Measurements from ENCODE around the gene MORC4.

The MORC4 gene

GRCh38 chrX:106940068-106940467, 59.9 kb downstream of the MORC4 start:
- H3K36me3 Mint-ChIP-seq: peaks cover 3% of the 10 kb centered on the region
- no peak overlapping the region for H3K27ac Mint-ChIP-seq
- no peaks in the 10 kb centered on the region for H3K4me1 Mint-ChIP-seq
- no peaks in the 10 kb centered on the region for H3K9me3 Mint-ChIP-seq
- H3K27me3 Mint-ChIP-seq: no peaks in the 10 kb centered on the region
- CTCF ChIA-PET: no interaction called here
- no peak overlapping the region for H3K4me3 Mint-ChIP-seq
- no peak for DNase-seq

- Mint-ChIP-seq H3K4me1 (no peaks in the 10 kb centered on the region), H3K36me3 (peaks cover 3% of the 10 kb centered on the region), H3K27ac (no peak overlapping the region), H3K27me3 (no peaks in the 10 kb centered on the region), H3K9me3 (no peaks in the 10 kb centered on the region), H3K4me3 (no peak overlapping the region)
- CTCF ChIA-PET: no interaction called here
- no peak for DNase-seq
Observed at GRCh38 chrX:106939566-106939965, 60.4 kb downstream of the MORC4 start.

- H3K36me3 Mint-ChIP-seq: no peaks in the 10 kb centered on the region
- no peaks in the 10 kb centered on the region for H3K9me3 Mint-ChIP-seq
- H3K27me3 Mint-ChIP-seq: no peaks in the 10 kb centered on the region
- H3K27ac Mint-ChIP-seq: no peak overlapping the region
- no peak overlapping the region for H3K4me3 Mint-ChIP-seq
- CTCF ChIA-PET: no interaction called here
- H3K4me1 Mint-ChIP-seq: no peaks in the 10 kb centered on the region
- no peak for DNase-seq
Observed at GRCh38 chrX:106936246-106936645, 63.8 kb downstream of the MORC4 start.

GRCh38 chrX:106935175-106935574, 64.8 kb downstream of the MORC4 start:
- H3K27ac Mint-ChIP-seq: no peak overlapping the region
- no peaks in the 10 kb centered on the region for H3K4me1 Mint-ChIP-seq
- H3K36me3 Mint-ChIP-seq: no peaks in the 10 kb centered on the region
- no peak for DNase-seq
- no peaks in the 10 kb centered on the region for H3K9me3 Mint-ChIP-seq
- CTCF ChIA-PET: no interaction called here
- no peaks in the 10 kb centered on the region for H3K27me3 Mint-ChIP-seq
- H3K4me3 Mint-ChIP-seq: no peak overlapping the region

- Mint-ChIP-seq H3K27ac (no peak overlapping the region), H3K9me3 (no peaks in the 10 kb centered on the region), H3K4me3 (no peak overlapping the region), H3K4me1 (no peaks in the 10 kb centered on the region), H3K36me3 (no peaks in the 10 kb centered on the region), H3K27me3 (no peaks in the 10 kb centered on the region)
- CTCF ChIA-PET: interaction anchor here (0.6 kb wide), 1 partner anchor 36 kb away, joined by 3 read pairs; no protein-coding TSS in a partner anchor
- no peak for DNase-seq
Observed at GRCh38 chrX:106933538-106933961, 66.5 kb downstream of the MORC4 start.

- Mint-ChIP-seq H3K36me3 (no peaks in the 10 kb centered on the region), H3K4me1 (no peaks in the 10 kb centered on the region), H3K9me3 (no peaks in the 10 kb centered on the region), H3K4me3 (no peak overlapping the region), H3K27ac (no peak overlapping the region), H3K27me3 (no peaks in the 10 kb centered on the region)
- no peak for DNase-seq
- CTCF ChIA-PET: interaction anchor here (0.6 kb wide), 1 partner anchor 36 kb away, joined by 3 read pairs; no protein-coding TSS in a partner anchor
Observed at GRCh38 chrX:106932960-106933537, 67.0 kb downstream of the MORC4 start.

- Mint-ChIP-seq H3K4me1 (no peaks in the 10 kb centered on the region), H3K36me3 (no peaks in the 10 kb centered on the region), H3K27ac (no peak overlapping the region), H3K27me3 (no peaks in the 10 kb centered on the region), H3K9me3 (no peaks in the 10 kb centered on the region), H3K4me3 (no peak overlapping the region)
- CTCF ChIA-PET: no interaction called here
- DNase-seq: no peak
Observed at GRCh38 chrX:106932492-106932923, 67.5 kb downstream of the MORC4 start.

- no peaks in the 10 kb centered on the region for H3K4me1 Mint-ChIP-seq
- H3K27me3 Mint-ChIP-seq: no peaks in the 10 kb centered on the region
- DNase-seq: no peak
- H3K4me3 Mint-ChIP-seq: no peak overlapping the region
- no peak overlapping the region for H3K27ac Mint-ChIP-seq
- CTCF ChIA-PET: no interaction called here
- no peaks in the 10 kb centered on the region for H3K36me3 Mint-ChIP-seq
- no peaks in the 10 kb centered on the region for H3K9me3 Mint-ChIP-seq
Observed at GRCh38 chrX:106931831-106932491, 68.1 kb downstream of the MORC4 start.

- Mint-ChIP-seq H3K4me1 (no peaks in the 10 kb centered on the region), H3K4me3 (no peak overlapping the region), H3K9me3 (no peaks in the 10 kb centered on the region), H3K27ac (no peak overlapping the region), H3K36me3 (no peaks in the 10 kb centered on the region), H3K27me3 (no peaks in the 10 kb centered on the region)
- no peak for DNase-seq
- CTCF ChIA-PET: no interaction called here
Observed at GRCh38 chrX:106928227-106928626, 71.8 kb downstream of the MORC4 start.

- peak overlapping the region; percentile 58 for H3K27ac Mint-ChIP-seq
- no peaks in the 10 kb centered on the region for H3K4me1 Mint-ChIP-seq
- no peaks in the 10 kb centered on the region for H3K9me3 Mint-ChIP-seq
- no peak overlapping the region for H3K4me3 Mint-ChIP-seq
- no peak for DNase-seq
- H3K36me3 Mint-ChIP-seq: no peaks in the 10 kb centered on the region
- H3K27me3 Mint-ChIP-seq: no peaks in the 10 kb centered on the region
- CTCF ChIA-PET: no interaction called here
Observed at GRCh38 chrX:106927700-106928099, 72.3 kb downstream of the MORC4 start.

- no peaks in the 10 kb centered on the region for H3K36me3 Mint-ChIP-seq
- H3K9me3 Mint-ChIP-seq: no peaks in the 10 kb centered on the region
- no peak overlapping the region for H3K27ac Mint-ChIP-seq
- H3K27me3 Mint-ChIP-seq: no peaks in the 10 kb centered on the region
- H3K4me1 Mint-ChIP-seq: no peaks in the 10 kb centered on the region
- no peak overlapping the region for H3K4me3 Mint-ChIP-seq
- CTCF ChIA-PET: no interaction called here
- no peak for DNase-seq
Observed at GRCh38 chrX:106927023-106927422, 73.0 kb downstream of the MORC4 start.

- Mint-ChIP-seq H3K36me3 (no peaks in the 10 kb centered on the region), H3K27me3 (peaks cover 10% of the 10 kb centered on the region), H3K4me3 (no peak overlapping the region), H3K27ac (no peak overlapping the region), H3K9me3 (no peaks in the 10 kb centered on the region), H3K4me1 (peaks cover 14% of the 10 kb centered on the region)
- CTCF ChIA-PET: no interaction called here
- DNase-seq: no peak
Observed at GRCh38 chrX:106921637-106922036, 78.4 kb downstream of the MORC4 start.

GRCh38 chrX:106919932-106920452, 80.0 kb downstream of the MORC4 start, which contains the start of gene CLDN2:
CLDN2 (plus strand) TSS chrX:106920402; CDS start chrX:106928229, 7,827 bp downstream.
- CTCF ChIA-PET: no interaction called here
- H3K9me3 Mint-ChIP-seq: no peaks in the 10 kb centered on the region
- no peak within 1 kb of the TSS for H3K4me3 Mint-ChIP-seq
- no peak within 1 kb of the TSS for H3K27ac Mint-ChIP-seq
- peaks cover 13% of the 10 kb centered on the region for H3K27me3 Mint-ChIP-seq
- no peaks in the 10 kb centered on the region for H3K36me3 Mint-ChIP-seq
- DNase-seq: no peak
- peaks cover 14% of the 10 kb centered on the region for H3K4me1 Mint-ChIP-seq

- Mint-ChIP-seq H3K4me3 (no peak overlapping the region), H3K4me1 (peaks cover 14% of the 10 kb centered on the region), H3K27ac (no peak overlapping the region), H3K36me3 (no peaks in the 10 kb centered on the region), H3K9me3 (no peaks in the 10 kb centered on the region), H3K27me3 (peaks cover 13% of the 10 kb centered on the region)
- CTCF ChIA-PET: no interaction called here
- DNase-seq: peak; percentile 20
Observed at GRCh38 chrX:106917830-106918500, 82.0 kb downstream of the MORC4 start.

GRCh38 chrX:106912864-106913263, 87.1 kb downstream of the MORC4 start:
- Mint-ChIP-seq H3K36me3 (no peaks in the 10 kb centered on the region), H3K27ac (no peak overlapping the region), H3K4me3 (no peak overlapping the region), H3K27me3 (peaks cover 20% of the 10 kb centered on the region), H3K4me1 (peaks cover 8% of the 10 kb centered on the region), H3K9me3 (no peaks in the 10 kb centered on the region)
- no peak for DNase-seq
- CTCF ChIA-PET: no interaction called here
